GM12801 (cell line): ENCODE data around the gene SENP1.

Experiments
- CTCF ChIP-seq: IDR thresholded peaks from one replicate; pipeline ENCODE4 v1.5.1; 2011; ENCODE audit warnings: control low read depth; ENCODE audit not compliant: insufficient read length; ENCODE audit errors: extremely low read depth

SENP1 gene

GRCh38 chr12:48000878-48001504, 104.9 kb downstream of the SENP1 start:
- TF ChIP-seq CTCF = no peak

- TF ChIP-seq CTCF = no peak
Observed at GRCh38 chr12:47999816-48000215, 106.1 kb downstream of the SENP1 start.

GRCh38 chr12:47997321-47997720, 108.6 kb downstream of the SENP1 start:
- no peak for TF ChIP-seq CTCF

- no peak for TF ChIP-seq CTCF
Observed at GRCh38 chr12:47995981-47996401, 109.9 kb downstream of the SENP1 start.

GRCh38 chr12:47993491-47993890, 112.4 kb downstream of the SENP1 start:
- no peak for TF ChIP-seq CTCF
